GM23338 (cell line): ENCODE measurements around the gene RAB36. TPM values are rescaled to one million over a fixed set of nuclear protein-coding genes. Genes with fewer than 3 reads are reported as not detected.

ENCODE experiments used
- ATAC-seq: fragments of 200-7000 bp; cut with Tn5 transposase; 3 replicates; pipeline ENCODE4 v1.9.1; 2020
- DNase-seq: peaks from one replicate; pipeline ENCODE4 v3.0.0-alpha.2; 2015; ENCODE audit warnings: low spot score
- H2AFZ ChIP-seq: fragments of 200-600 bp; sonication (generic); 2 replicates; pipeline ENCODE4 v1.8.0; 2016; ENCODE audit warnings: antibody characterized with exemption, mild to moderate bottlenecking, moderate library complexity
- H3F3A ChIP-seq: fragments of 200-600 bp; sonication (generic); replicated peaks from 2 replicates; pipeline ENCODE4 v1.8.0; 2017; ENCODE audit warnings: antibody characterized with exemption, mixed run types, low read depth
- H3K27ac ChIP-seq: fragments of 200-600 bp; sonication (generic); 2 replicates; pipeline ENCODE4 v1.6.1; 2016; ENCODE audit warnings: low read depth
- H3K27me3 ChIP-seq: fragments of 200-600 bp; sonication (generic); 2 replicates; pipeline ENCODE4 v1.8.0; 2016; ENCODE audit warnings: mild to moderate bottlenecking, mixed run types, moderate library complexity; ENCODE audit not compliant: insufficient read depth
- H3K36me3 ChIP-seq: fragments of 200-600 bp; sonication (generic); 2 replicates; pipeline ENCODE4 v1.8.0; 2016; ENCODE audit warnings: mild to moderate bottlenecking; ENCODE audit not compliant: insufficient read depth
- H3K4me1 ChIP-seq: fragments of 200-600 bp; sonication (generic); 2 replicates; pipeline ENCODE4 v1.8.0; 2016; ENCODE audit warnings: mild to moderate bottlenecking, moderate library complexity; ENCODE audit not compliant: insufficient read depth
- H3K4me2 ChIP-seq: fragments of 200-600 bp; sonication (generic); 2 replicates; pipeline ENCODE4 v1.7.1; 2017; ENCODE audit warnings: mixed run types
- H3K4me3 ChIP-seq: fragments of 200-600 bp; sonication (generic); 2 replicates; pipeline ENCODE4 v1.6.1; 2016; ENCODE audit warnings: mixed run types
- H3K79me2 ChIP-seq: fragments of 200-600 bp; sonication (generic); replicated peaks from 2 replicates; pipeline ENCODE4 v1.8.0; 2017; ENCODE audit warnings: mild to moderate bottlenecking; ENCODE audit not compliant: insufficient read depth
- H3K9me2 ChIP-seq: fragments of 200-600 bp; sonication (generic); 2 replicates; pipeline ENCODE4 v1.8.0; 2017; ENCODE audit not compliant: insufficient read depth
- H4K20me1 ChIP-seq: fragments of 200-600 bp; sonication (generic); replicated peaks from 2 replicates; pipeline ENCODE4 v1.8.0; 2017; ENCODE audit warnings: mild to moderate bottlenecking; ENCODE audit not compliant: insufficient read depth
- H3K27ac Mint-ChIP-seq: 2 replicates; pipeline ENCODE4 v1.8.0; 2020; ENCODE audit warnings: inconsistent platforms, mild to moderate bottlenecking, moderate library complexity, mixed read lengths
- H3K27me3 Mint-ChIP-seq: 3 replicates; pipeline ENCODE4 v1.8.0; 2022; ENCODE audit warnings: low read depth, mild to moderate bottlenecking, moderate library complexity, mixed read lengths, inconsistent platforms; ENCODE audit not compliant: insufficient read depth, poor library complexity
- H3K36me3 Mint-ChIP-seq: 3 replicates; pipeline ENCODE4 v1.8.0; 2021; ENCODE audit warnings: low read depth, mild to moderate bottlenecking, inconsistent platforms, moderate library complexity, mixed read lengths
- H3K4me1 Mint-ChIP-seq: 3 replicates; pipeline ENCODE4 v1.8.0; 2020; ENCODE audit warnings: mild to moderate bottlenecking, inconsistent platforms, mixed read lengths
- H3K4me3 Mint-ChIP-seq: 3 replicates; pipeline ENCODE4 v1.8.0; 2021; ENCODE audit warnings: moderate library complexity, mild to moderate bottlenecking, inconsistent platforms, mixed read lengths
- H3K9me3 Mint-ChIP-seq: 3 replicates; pipeline ENCODE4 v1.8.0; 2020; ENCODE audit warnings: moderate library complexity, mild to moderate bottlenecking, inconsistent platforms, mixed read lengths
- CTCF ChIP-seq, 2 experiments: fragments of 200-600 bp in 1 of 2; sonication (generic) in 1 of 2; conservative IDR thresholded peaks; 2 replicates each; pipeline versions ENCODE4 v1.5.1 to v1.6.1; 2016 to 2017; ENCODE audit warnings: antibody characterized with exemption in 2 of 2, low read depth in 2 of 2, mild to moderate bottlenecking in 2 of 2, moderate library complexity in 1 of 2
- ETS1 ChIP-seq: IDR thresholded peaks from 2 replicates; pipeline ENCODE4 v1.6.1; 2016; ENCODE audit warnings: antibody characterized with exemption
- JUNB ChIP-seq: IDR thresholded peaks from one replicate; pipeline ENCODE4 v1.6.1; 2016; ENCODE audit warnings: antibody characterized with exemption; ENCODE audit not compliant: unreplicated experiment
- ZNF114 ChIP-seq: fragments of 250-450 bp; sonication (Bioruptor Pico); IDR thresholded peaks from 2 replicates; pipeline ENCODE4 v1.5.0; 2020; ENCODE audit warnings: mild to moderate bottlenecking, moderate library complexity
- ZNF462 ChIP-seq: fragments of 250-450 bp; sonication (Bioruptor Pico); IDR thresholded peaks from 2 replicates; pipeline ENCODE4 v1.5.0; 2020; ENCODE audit warnings: mild to moderate bottlenecking, moderate library complexity
- polyA plus RNA-seq: library from polyadenylated mRNA; unstranded; fragments of >200 nt; fragmentation: Nextera tagmentation; extraction: Ambion mirVana; gene quantifications from 2 replicates; pipeline ENCODE4 v1.2.1, GENCODE V29; 2016
- total RNA-seq: library from RNA; depleted of rRNA; stranded (reverse); fragments of >200 nt; shearing (Covaris generic); gene quantifications from 2 replicates; pipeline ENCODE4 v1.2.3, GENCODE V29; 2014

Gene RAB36
- total and polyA plus RNA-seq, 2 experiments from 2014 or later, result 0.58 to 1.2 TPM

GRCh38 chr22:23204125-23204488 is 58.8 kb downstream of the RAB36 start (continued):
- no peak for TF ChIP-seq ZNF462 (CRISPR knock-in tag)
- TF ChIP-seq JUNB, result no peak
- TF ChIP-seq CTCF (conservative IDR thresholded peaks at IDR 0.05; ENCODE audit: low read depth in 2 of 2), result no peak
- no peak for TF ChIP-seq ZNF114 (CRISPR knock-in tag)
- TF ChIP-seq ETS1, result no peak

- Mint-ChIP-seq H3K27ac (no peak overlapping the region; the same call in 1 of the 2 replicates), H3K4me3 (no peak overlapping the region), H3K27me3 (peaks cover 8% of the 10 kb centered on the region), H3K36me3 (peaks cover 39% of the 10 kb centered on the region), H3K9me3 (no peaks in the 10 kb centered on the region), H3K4me1 (peaks cover 38% of the 10 kb centered on the region)
- Histone ChIP-seq H3K79me2 (peaks cover 100% of the 10 kb centered on the region), H3K36me3 (no peaks in the 10 kb centered on the region; the same call in 1 of the 2 replicates), H3K4me2 (no peak overlapping the region), H3K9me2 (no peaks in the 10 kb centered on the region), H3K27ac (no peak overlapping the region), H3K4me1 (peaks cover 17% of the 10 kb centered on the region), H3F3A (0 out of 2 replicates have a peak, but pooled peaks cover 2% of the 10 kb centered on the region), H3K27me3 (no peaks in the 10 kb centered on the region), H4K20me1 (peaks cover 30% of the 10 kb centered on the region), H3K4me3 (no peak overlapping the region), H2AFZ (no peak overlapping the region)
- ATAC-seq (no peak), DNase-seq (no peak)
- TF ChIP-seq ZNF462 (CRISPR knock-in tag), result no peak
Measured at GRCh38 chr22:23204541-23205157, 59.4 kb downstream of the RAB36 start.
